HG03097 (cell line): ENCODE data around the gene GHSR.

Source experiments
- ATAC-seq: cut with Tn5 transposase; IDR thresholded peaks from one replicate; pipeline ENCODE4 v1.9.1; 2021; ENCODE audit not compliant: unreplicated experiment, low FRiP score

Gene GHSR

GRCh38 chr3:172441581-172441980 lies 6.7 kb downstream of the GHSR start:
- ATAC-seq: no peak

GRCh38 chr3:172438186-172438585 lies 10.1 kb downstream of the GHSR start:
- no peak for ATAC-seq

GRCh38 chr3:172437713-172438112 lies 10.5 kb downstream of the GHSR start:
- no peak for ATAC-seq

GRCh38 chr3:172415323-172415722 lies 32.9 kb downstream of the GHSR start:
- ATAC-seq: no peak

- ATAC-seq: no peak
Observed at GRCh38 chr3:172411478-172411947, 36.7 kb downstream of the GHSR start.

GRCh38 chr3:172410702-172411477 lies 37.4 kb downstream of the GHSR start:
- ATAC-seq: no peak

- no peak for ATAC-seq
Observed at GRCh38 chr3:172407872-172408271, 40.4 kb downstream of the GHSR start.

- no peak for ATAC-seq
Observed at GRCh38 chr3:172405914-172406313, 42.3 kb downstream of the GHSR start.

DNA sequence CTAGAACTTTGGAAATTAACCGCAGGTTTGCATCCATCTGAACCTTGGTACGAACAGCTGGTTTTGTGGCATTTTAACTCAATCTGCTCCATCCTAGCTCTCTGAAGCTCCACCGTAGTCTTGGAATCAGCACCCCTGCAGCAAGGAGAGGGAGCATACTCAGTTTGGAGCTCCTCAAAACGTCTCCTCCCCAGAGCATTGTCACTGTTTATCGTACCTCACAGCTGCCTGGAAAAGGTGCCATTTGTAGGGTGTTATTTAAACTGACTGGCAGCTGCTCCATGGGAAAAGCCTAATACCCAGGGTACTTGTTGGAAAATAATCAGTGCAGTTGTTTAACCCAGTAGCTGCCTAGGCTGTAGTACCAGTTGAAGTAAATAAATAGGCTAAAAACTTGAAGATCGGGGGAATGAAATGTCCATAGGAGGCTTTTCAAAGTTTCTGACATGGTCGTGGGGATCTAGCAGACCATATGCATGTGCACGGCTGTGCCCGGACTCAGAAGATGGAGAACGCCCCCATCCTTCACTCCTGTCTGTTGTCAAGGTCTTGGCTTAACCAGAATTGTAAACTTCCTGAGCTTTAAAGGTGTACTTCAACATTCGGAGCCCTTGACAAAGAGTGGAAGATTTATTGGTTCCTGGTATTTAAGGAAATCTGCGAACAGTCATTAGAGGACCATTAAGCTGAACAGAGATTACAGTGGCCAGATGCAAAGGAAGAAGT lies 43.9 kb downstream of the GHSR start:
- ATAC-seq: no peak

- no peak for ATAC-seq
Observed at GRCh38 chr3:172402892-172403643, 45.2 kb downstream of the GHSR start.

GRCh38 chr3:172402090-172402489 lies 46.2 kb downstream of the GHSR start:
- ATAC-seq: no peak

GRCh38 chr3:172398484-172398883 lies 49.8 kb downstream of the GHSR start:
- ATAC-seq: no peak

DNA sequence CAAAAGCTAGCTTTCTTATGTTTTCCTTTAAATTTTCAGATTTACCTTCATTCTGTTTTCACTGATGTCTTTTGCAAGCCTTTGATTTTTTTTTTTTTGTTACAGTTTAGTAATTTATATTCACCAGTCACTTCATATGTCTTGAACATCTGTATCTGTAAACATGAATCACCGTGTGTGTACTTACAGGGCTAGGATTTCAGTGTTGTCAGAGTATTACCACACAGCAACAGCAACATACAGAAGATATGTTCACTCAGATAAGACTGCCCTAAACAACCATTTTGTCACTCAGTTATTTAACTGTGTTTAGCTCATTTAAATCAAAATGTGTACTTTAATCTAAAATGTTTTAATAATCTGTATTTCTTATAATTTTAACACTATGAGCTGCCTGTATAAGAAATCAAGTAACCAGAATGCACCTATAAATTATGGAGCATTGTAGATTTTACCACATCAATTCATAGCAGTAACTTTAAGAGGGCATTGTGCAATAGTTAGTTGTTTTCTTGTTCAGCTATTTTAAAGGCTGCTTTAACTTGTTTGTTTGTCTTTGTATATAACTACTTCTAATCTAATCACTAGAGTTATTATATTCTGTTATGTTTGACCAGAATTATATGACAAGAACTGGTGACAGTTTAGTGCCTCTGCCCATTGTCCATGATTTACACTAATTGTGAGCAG lies 50.4 kb downstream of the GHSR start:
- ATAC-seq: no peak

DNA sequence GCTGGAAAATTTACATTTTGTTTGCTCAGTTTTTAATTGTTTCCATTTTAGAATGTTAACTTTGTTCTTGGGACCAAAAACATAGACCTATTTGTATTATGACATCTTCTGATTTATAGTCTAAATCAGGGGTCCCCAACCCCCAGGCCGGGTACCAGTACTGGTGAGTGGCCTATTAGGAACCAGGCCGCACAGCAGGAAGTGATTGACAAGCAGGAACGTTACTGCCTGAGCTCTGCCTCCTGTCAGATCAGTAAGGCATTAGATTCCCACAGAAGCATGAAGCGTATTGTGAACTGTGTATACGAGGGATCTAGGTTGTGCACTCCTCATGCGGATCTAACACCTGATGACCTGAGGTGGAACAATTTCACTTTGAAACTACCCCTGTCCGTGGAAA lies 51.9 kb downstream of the GHSR start:
- ATAC-seq: no peak

GRCh38 chr3:172394692-172395091 lies 53.6 kb downstream of the GHSR start:
- no peak for ATAC-seq
